GM18499 (cell line): ENCODE results near the gene BTBD2.

Experiments used
- ATAC-seq: cut with Tn5 transposase; IDR thresholded peaks from one replicate; pipeline ENCODE4 v1.9.1; 2021; ENCODE audit warnings: moderate number of reproducible peaks; ENCODE audit not compliant: insufficient read depth, unreplicated experiment

The BTBD2 gene

GRCh38 chr19:2015608-2015950 lies at the start of gene BTBD2:
BTBD2 (minus strand) TSS chr19:2015714; CDS start chr19:2015703, 11 bp downstream.
- ATAC-seq: no peak

GRCh38 chr19:2064788-2065524 lies 49.4 kb upstream of the BTBD2 start:
- ATAC-seq: no peak

GRCh38 chr19:2064395-2064787 lies 48.9 kb upstream of the BTBD2 start:
- ATAC-seq: no peak

GRCh38 chr19:2063824-2064223 lies 48.3 kb upstream of the BTBD2 start:
- no peak for ATAC-seq

- no peak for ATAC-seq
Observed at GRCh38 chr19:2062770-2063169, 47.3 kb upstream of the BTBD2 start.

GRCh38 chr19:2062389-2062729 lies 46.8 kb upstream of the BTBD2 start:
- no peak for ATAC-seq

- peak; percentile 63 for ATAC-seq
Observed at GRCh38 chr19:2061495-2062388, 46.2 kb upstream of the BTBD2 start.

GRCh38 chr19:2060884-2061494 lies 45.5 kb upstream of the BTBD2 start:
- ATAC-seq: peak; percentile 13

- no peak for ATAC-seq
Observed at GRCh38 chr19:2059422-2060201, 44.1 kb upstream of the BTBD2 start.

- ATAC-seq: no peak
Observed at GRCh38 chr19:2058570-2059421, 43.3 kb upstream of the BTBD2 start.

- ATAC-seq: no peak
Observed at GRCh38 chr19:2057484-2058469, 42.3 kb upstream of the BTBD2 start.

GRCh38 chr19:2056837-2057192 lies 41.3 kb upstream of the BTBD2 start:
- no peak for ATAC-seq

- ATAC-seq: no peak
Observed at GRCh38 chr19:2055931-2056836, 40.7 kb upstream of the BTBD2 start.

- ATAC-seq: no peak
Observed at GRCh38 chr19:2054763-2055162, 39.2 kb upstream of the BTBD2 start.

GRCh38 chr19:2053601-2054389 lies 38.3 kb upstream of the BTBD2 start:
- ATAC-seq: no peak

- ATAC-seq: no peak
Observed at GRCh38 chr19:2051773-2052704, 36.5 kb upstream of the BTBD2 start.
